NCI-H526 (cell line): ENCODE measurements around the gene TIAM1.

Experiments used
- DNase-seq, 2 experiments: peaks; one replicate each; lab custom pipeline; 2025; lab: John Stamatoyannopoulos, UW

TIAM1 gene

GRCh38 chr21:31198575-31198974 is 145.5 kb downstream of the TIAM1 start:
- DNase-seq, result peak; percentile 23 to 71

GRCh38 chr21:31196724-31197123 is 147.3 kb downstream of the TIAM1 start:
- DNase-seq, result no peak

- DNase-seq, result no peak
Observed at GRCh38 chr21:31195334-31196015, 148.6 kb downstream of the TIAM1 start.

GRCh38 chr21:31194510-31195293 is 149.4 kb downstream of the TIAM1 start:
- no peak for DNase-seq

GRCh38 chr21:31193761-31194160 is 150.3 kb downstream of the TIAM1 start:
- peak in 1 of 2 experiments; percentile 37 for DNase-seq

- DNase-seq, result no peak
Observed at GRCh38 chr21:31191553-31191952, 152.5 kb downstream of the TIAM1 start.

- DNase-seq, result no peak
Observed at GRCh38 chr21:31190516-31190915, 153.5 kb downstream of the TIAM1 start.

GRCh38 chr21:31187499-31187898 is 156.6 kb downstream of the TIAM1 start:
- no peak for DNase-seq

- no peak for DNase-seq
Observed at GRCh38 chr21:31186916-31187315, 157.1 kb downstream of the TIAM1 start.

- no peak for DNase-seq
Observed at GRCh38 chr21:31185663-31186062, 158.4 kb downstream of the TIAM1 start.

- DNase-seq, result no peak
Observed at GRCh38 chr21:31184876-31185275, 159.2 kb downstream of the TIAM1 start.

GRCh38 chr21:31184459-31184858 is 159.6 kb downstream of the TIAM1 start:
- DNase-seq, result no peak

- DNase-seq, result no peak
Observed at GRCh38 chr21:31182231-31183140, 161.6 kb downstream of the TIAM1 start.

- DNase-seq, result no peak
Observed at GRCh38 chr21:31181082-31181750, 162.8 kb downstream of the TIAM1 start.

GRCh38 chr21:31180256-31181081 is 163.6 kb downstream of the TIAM1 start:
- peak in 1 of 2 experiments; percentile 44 for DNase-seq

GRCh38 chr21:31176725-31177124 is 167.3 kb downstream of the TIAM1 start:
- DNase-seq, result no peak

GRCh38 chr21:31176080-31176551 is 167.9 kb downstream of the TIAM1 start:
- no peak for DNase-seq

- DNase-seq, result no peak
Observed at GRCh38 chr21:31173881-31174555, 170.0 kb downstream of the TIAM1 start.

GRCh38 chr21:31172328-31172727 is 171.7 kb downstream of the TIAM1 start:
- DNase-seq, result no peak
